GM18519 (cell line): Measurements from ENCODE around the gene POLK.
"Not testable (repeated sequence)": the region's sequence is repeated elsewhere in the genome, so short reads cannot be mapped to it uniquely, and the experiment has no call there.

Experiments
- ATAC-seq: cut with Tn5 transposase; IDR thresholded peaks from one replicate; pipeline ENCODE4 v1.9.1; 2021; ENCODE audit warnings: mild to moderate bottlenecking, moderate library complexity; ENCODE audit not compliant: unreplicated experiment, low FRiP score

Gene POLK

GRCh38 chr5:75511435-75512382, at the start of gene POLK, which contains the start of gene CERT1:
Gene POLK, plus strand, starts transcription at chr5:75511891.
Gene CERT1, minus strand, starts transcription at chr5:75511629. Its CDS starts 422 bp downstream, at chr5:75511207.
- peak; percentile 74 for ATAC-seq

- no peak for ATAC-seq
Measured at GRCh38 chr5:75463726-75464125, 48.0 kb upstream of the POLK start.

- ATAC-seq = no peak
Measured at GRCh38 chr5:75465480-75465879, 46.2 kb upstream of the POLK start.

GRCh38 chr5:75466006-75466716, 45.5 kb upstream of the POLK start:
- no peak for ATAC-seq

GRCh38 chr5:75468593-75468992, 43.1 kb upstream of the POLK start:
- ATAC-seq = no peak

- ATAC-seq = no peak
Measured at GRCh38 chr5:75469017-75469416, 42.7 kb upstream of the POLK start.

- ATAC-seq = no peak
Measured at GRCh38 chr5:75471193-75471592, 40.5 kb upstream of the POLK start.

GRCh38 chr5:75472973-75473372, 38.7 kb upstream of the POLK start:
- no peak for ATAC-seq

- ATAC-seq = no peak
Measured at GRCh38 chr5:75473463-75473862, 38.2 kb upstream of the POLK start.

GRCh38 chr5:75475364-75475763, 36.3 kb upstream of the POLK start:
- ATAC-seq = no peak

GRCh38 chr5:75481024-75481423, 30.7 kb upstream of the POLK start:
- ATAC-seq = no peak

GRCh38 chr5:75482482-75482881, 29.2 kb upstream of the POLK start:
- no peak for ATAC-seq

GRCh38 chr5:75484605-75485004, 27.1 kb upstream of the POLK start:
- ATAC-seq = no peak

- not testable (repeated sequence) for ATAC-seq
Measured at GRCh38 chr5:75489847-75490246, 21.8 kb upstream of the POLK start.

- no peak for ATAC-seq
Measured at GRCh38 chr5:75491621-75492020, 20.1 kb upstream of the POLK start.

- no peak for ATAC-seq
Measured at GRCh38 chr5:75496026-75496425, 15.7 kb upstream of the POLK start.

GRCh38 chr5:75498208-75498777, 13.4 kb upstream of the POLK start:
- ATAC-seq = no peak

GRCh38 chr5:75498875-75499274, 12.8 kb upstream of the POLK start:
- not testable (repeated sequence) for ATAC-seq

- not testable (repeated sequence) for ATAC-seq
Measured at GRCh38 chr5:75505112-75505511, 6.6 kb upstream of the POLK start.

GRCh38 chr5:75507841-75508240, 3.9 kb upstream of the POLK start:
- no peak for ATAC-seq

- no peak for ATAC-seq
Measured at GRCh38 chr5:75509546-75509945, 2.1 kb upstream of the POLK start.
